PFSK-1 (cell line): ENCODE data around the gene ARHGAP6.

Source experiments
- FOXP2 ChIP-seq: optimal IDR thresholded peaks from 2 replicates; pipeline ENCODE3; 2011; ENCODE audit warnings: borderline replicate concordance, control low read depth, inconsistent platforms; ENCODE audit not compliant: insufficient read depth; ENCODE audit errors: extremely low read length, extremely low read depth
- POLR2AphosphoS5 ChIP-seq: IDR thresholded peaks from 2 replicates; pipeline ENCODE4 v1.6.1; 2012; ENCODE audit warnings: low read depth, mild to moderate bottlenecking, control low read depth, low read length, moderate library complexity
- TAF1 ChIP-seq: IDR thresholded peaks from 2 replicates; pipeline ENCODE4 v1.6.1; 2012; ENCODE audit warnings: low read length, control low read depth, borderline replicate concordance; ENCODE audit not compliant: insufficient read depth

GRCh38 chrX:11205796-11206195 is 459.9 kb downstream of the ARHGAP6 start:
- no peak for TF ChIP-seq TAF1
- no peak for TF ChIP-seq POLR2AphosphoS5
- TF ChIP-seq FOXP2: no peak
